PC-3 (cell line): ENCODE results near the gene FAT2.

Experiments
- CTCF ChIP-seq: fragments of 300-600 bp; sonication (generic); conservative IDR thresholded peaks from 2 replicates; pipeline ENCODE4 v1.5.1; 2017; ENCODE audit warnings: antibody characterized with exemption, low read depth, mild to moderate bottlenecking, low read length
- EZH2 ChIP-seq: fragments of 300-600 bp; sonication (generic); IDR thresholded peaks from one replicate; pipeline ENCODE4 v1.6.1; 2017; ENCODE audit warnings: antibody characterized with exemption, mild to moderate bottlenecking, low read length; ENCODE audit not compliant: unreplicated experiment
- EZH2phosphoT487 ChIP-seq: fragments of 300-600 bp; sonication (generic); IDR thresholded peaks from 2 replicates; pipeline ENCODE4 v1.6.1; 2018; ENCODE audit warnings: mild to moderate bottlenecking, antibody characterized with exemption, low read length, borderline replicate concordance

GRCh38 chr5:151541571-151541970 lies 49.6 kb downstream of the FAT2 start:
- TF ChIP-seq EZH2phosphoT487, result no peak
- TF ChIP-seq CTCF, result no peak
- TF ChIP-seq EZH2, result no peak
